Nephron progenitor cell (in vitro differentiated cells): ENCODE results near the gene CISD3.
"Not testable (repeated sequence)": the region's sequence is repeated elsewhere in the genome, so short reads cannot be mapped to it uniquely, and the experiment has no call there.

Source experiments
- DNase-seq: peaks from one replicate; pipeline ENCODE4 v3.0.0; 2021
- H3K27ac Mint-ChIP-seq: 2 replicates; pipeline ENCODE4 v1.8.0; 2021; ENCODE audit warnings: mild to moderate bottlenecking, moderate library complexity, mixed read lengths
- H3K27me3 Mint-ChIP-seq: 2 replicates; pipeline ENCODE4 v1.8.0; 2021; ENCODE audit warnings: mild to moderate bottlenecking, low read depth, mixed read lengths; ENCODE audit not compliant: poor library complexity
- H3K36me3 Mint-ChIP-seq: 2 replicates; pipeline ENCODE4 v1.8.0; 2021; ENCODE audit warnings: low read depth, mixed read lengths
- H3K4me1 Mint-ChIP-seq: 2 replicates; pipeline ENCODE4 v1.8.0; 2021; ENCODE audit warnings: mixed read lengths
- H3K4me3 Mint-ChIP-seq: 2 replicates; pipeline ENCODE4 v1.8.0; 2021; ENCODE audit warnings: mild to moderate bottlenecking, moderate library complexity, mixed read lengths
- H3K9me3 Mint-ChIP-seq: 2 replicates; pipeline ENCODE4 v1.8.0; 2021; ENCODE audit warnings: mild to moderate bottlenecking, moderate library complexity, mixed read lengths
- TF ChIP-seq, protein P1 (sequence below): fragments of 200-600 bp; sonication (generic); IDR thresholded peaks from 2 replicates; pipeline ENCODE4 v1.5.0; 2021; ENCODE audit warnings: antibody characterized with exemption

CISD3 gene

DNA sequence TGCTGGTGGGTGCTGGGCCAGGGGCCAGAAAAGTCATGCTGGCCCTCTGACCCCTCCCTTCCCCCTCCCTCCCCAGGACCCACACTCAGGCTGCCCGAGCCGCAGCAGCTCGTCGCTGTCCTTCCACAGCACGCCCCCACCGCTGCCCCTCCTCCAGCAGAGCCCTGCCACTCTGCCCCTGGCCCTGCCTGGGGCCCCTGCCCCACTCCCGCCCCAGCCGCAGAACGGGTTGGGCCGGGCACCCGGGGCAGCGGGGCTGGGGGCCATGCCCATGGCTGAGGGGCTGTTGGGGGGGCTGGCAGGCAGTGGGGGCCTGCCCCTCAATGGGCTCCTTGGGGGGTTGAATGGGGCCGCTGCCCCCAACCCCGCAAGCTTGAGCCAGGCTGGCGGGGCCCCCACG, 8.3 kb upstream of the CISD3 start:
- H3K27ac Mint-ChIP-seq, result no peak overlapping the region
- H3K4me3 Mint-ChIP-seq, result no peak overlapping the region
- TF ChIP-seq, protein P1, sequence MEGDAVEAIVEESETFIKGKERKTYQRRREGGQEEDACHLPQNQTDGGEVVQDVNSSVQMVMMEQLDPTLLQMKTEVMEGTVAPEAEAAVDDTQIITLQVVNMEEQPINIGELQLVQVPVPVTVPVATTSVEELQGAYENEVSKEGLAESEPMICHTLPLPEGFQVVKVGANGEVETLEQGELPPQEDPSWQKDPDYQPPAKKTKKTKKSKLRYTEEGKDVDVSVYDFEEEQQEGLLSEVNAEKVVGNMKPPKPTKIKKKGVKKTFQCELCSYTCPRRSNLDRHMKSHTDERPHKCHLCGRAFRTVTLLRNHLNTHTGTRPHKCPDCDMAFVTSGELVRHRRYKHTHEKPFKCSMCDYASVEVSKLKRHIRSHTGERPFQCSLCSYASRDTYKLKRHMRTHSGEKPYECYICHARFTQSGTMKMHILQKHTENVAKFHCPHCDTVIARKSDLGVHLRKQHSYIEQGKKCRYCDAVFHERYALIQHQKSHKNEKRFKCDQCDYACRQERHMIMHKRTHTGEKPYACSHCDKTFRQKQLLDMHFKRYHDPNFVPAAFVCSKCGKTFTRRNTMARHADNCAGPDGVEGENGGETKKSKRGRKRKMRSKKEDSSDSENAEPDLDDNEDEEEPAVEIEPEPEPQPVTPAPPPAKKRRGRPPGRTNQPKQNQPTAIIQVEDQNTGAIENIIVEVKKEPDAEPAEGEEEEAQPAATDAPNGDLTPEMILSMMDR, result no peak
- peaks cover 3% of the 10 kb centered on the region for H3K27me3 Mint-ChIP-seq
- H3K4me1 Mint-ChIP-seq, result peaks cover 50% of the 10 kb centered on the region
- H3K9me3 Mint-ChIP-seq, result no peaks in the 10 kb centered on the region
- no peak for DNase-seq
- H3K36me3 Mint-ChIP-seq, result peaks cover 21% of the 10 kb centered on the region

DNA sequence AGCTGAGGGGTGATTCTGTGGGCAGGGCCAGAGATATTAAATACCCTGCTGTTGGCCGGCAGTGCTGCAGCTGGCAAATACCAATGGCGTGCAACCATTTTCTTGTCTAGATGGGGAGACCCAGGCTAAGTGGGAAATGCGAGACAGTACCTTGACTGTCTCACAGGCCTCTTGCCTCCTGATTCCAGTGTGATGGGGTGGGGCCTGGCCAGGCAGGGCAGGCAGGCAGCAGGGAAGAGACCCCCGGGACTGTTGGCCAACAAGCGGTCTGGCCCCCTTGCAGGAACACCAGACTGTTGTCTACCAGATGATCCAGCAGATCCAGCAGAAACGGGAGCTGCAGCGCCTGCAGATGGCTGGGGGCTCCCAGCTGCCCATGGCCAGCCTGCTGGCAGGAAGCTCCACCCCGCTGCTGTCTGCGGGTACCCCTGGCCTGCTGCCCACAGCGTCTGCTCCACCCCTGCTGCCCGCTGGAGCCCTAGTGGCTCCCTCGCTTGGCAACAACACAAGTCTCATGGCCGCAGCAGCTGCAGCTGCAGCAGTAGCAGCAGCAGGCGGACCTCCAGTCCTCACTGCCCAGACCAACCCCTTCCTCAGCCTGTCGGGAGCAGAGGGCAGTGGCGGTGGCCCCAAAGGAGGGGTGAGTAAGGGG, 5.7 kb upstream of the CISD3 start:
- DNase-seq, result no peak
- no peaks in the 10 kb centered on the region for H3K9me3 Mint-ChIP-seq
- peaks cover 48% of the 10 kb centered on the region for H3K4me1 Mint-ChIP-seq
- no peak overlapping the region for H3K4me3 Mint-ChIP-seq
- H3K27me3 Mint-ChIP-seq, result peaks cover 2% of the 10 kb centered on the region
- TF ChIP-seq, protein P1, result no peak
- H3K36me3 Mint-ChIP-seq, result peaks cover 14% of the 10 kb centered on the region
- H3K27ac Mint-ChIP-seq, result no peak overlapping the region

DNA sequence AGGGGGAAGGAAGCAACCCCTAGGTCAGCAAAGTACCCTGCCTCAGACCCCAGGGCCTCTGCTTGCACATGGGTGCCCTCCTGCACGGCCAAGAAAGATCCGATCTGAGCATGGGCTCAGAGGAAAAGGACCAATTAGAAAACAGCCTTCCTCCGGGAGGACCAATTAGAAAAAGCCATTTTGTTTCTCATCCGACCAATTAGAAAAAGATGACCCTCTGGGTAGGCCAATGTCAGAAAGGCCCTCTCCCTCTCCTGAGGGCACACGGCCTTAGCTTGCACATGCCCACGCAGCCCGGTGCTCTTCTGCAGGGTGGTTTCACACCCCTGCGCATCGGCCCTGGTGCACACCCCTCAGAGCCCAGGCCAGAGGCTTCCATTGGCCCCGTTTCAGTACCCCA, 5.1 kb upstream of the CISD3 start:
- DNase-seq, result no peak
- Mint-ChIP-seq H3K9me3 (no peaks in the 10 kb centered on the region), H3K27me3 (peaks cover 2% of the 10 kb centered on the region), H3K4me3 (no peak overlapping the region), H3K27ac (no peak overlapping the region), H3K36me3 (peaks cover 14% of the 10 kb centered on the region), H3K4me1 (peaks cover 47% of the 10 kb centered on the region)
- TF ChIP-seq, protein P1, result no peak

DNA sequence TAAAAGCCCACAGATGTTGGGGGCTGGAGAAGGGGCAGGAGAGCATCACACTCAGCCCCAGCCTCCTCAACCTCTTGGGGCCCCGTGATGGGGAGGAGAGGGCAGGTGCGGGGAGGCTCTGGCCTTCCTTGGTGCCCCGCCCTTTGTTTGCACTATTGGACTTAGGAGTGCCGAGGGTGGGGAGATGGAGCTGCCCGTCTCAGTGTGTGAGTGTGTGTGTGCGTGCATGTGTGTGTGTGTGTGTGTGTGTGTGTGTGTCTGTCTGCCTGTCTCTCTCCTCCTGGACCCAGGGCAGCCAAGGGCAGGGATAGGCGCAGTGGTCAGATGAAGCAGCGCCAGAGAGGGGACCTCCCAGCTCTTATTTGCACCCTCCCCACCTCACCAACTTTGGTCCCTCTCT, 4.0 kb upstream of the CISD3 start:
- not testable (repeated sequence) for DNase-seq, H3K27me3 Mint-ChIP-seq, H3K27ac Mint-ChIP-seq, H3K9me3 Mint-ChIP-seq, H3K36me3 Mint-ChIP-seq, H3K4me3 Mint-ChIP-seq
- peaks cover 43% of the 10 kb centered on the region for H3K4me1 Mint-ChIP-seq

DNA sequence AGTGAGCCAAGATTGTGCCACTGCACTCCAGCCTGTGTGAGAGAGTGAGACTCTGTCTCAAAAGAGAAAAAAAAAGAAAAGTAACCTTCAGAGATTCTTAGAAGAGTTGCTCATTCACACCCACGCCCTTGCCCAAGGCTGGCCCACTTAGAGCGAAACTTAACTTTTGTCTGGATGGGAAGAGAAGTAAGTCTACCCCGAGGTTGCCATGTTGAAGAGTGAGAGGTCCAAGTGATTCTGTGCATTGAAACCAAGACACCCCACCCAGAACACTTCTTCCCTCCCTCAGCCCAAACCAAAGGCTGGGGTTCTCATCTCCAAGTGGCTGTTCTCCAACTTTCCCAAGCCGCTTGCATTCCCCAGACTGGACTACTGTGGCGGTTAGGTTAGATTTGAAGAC, 2.4 kb upstream of the CISD3 start:
- Mint-ChIP-seq H3K27me3 (peaks cover 2% of the 10 kb centered on the region), H3K4me3 (peak overlapping the region; percentile 45), H3K36me3 (peaks cover 17% of the 10 kb centered on the region), H3K9me3 (no peaks in the 10 kb centered on the region), H3K4me1 (peaks cover 40% of the 10 kb centered on the region), H3K27ac (no peak overlapping the region)
- TF ChIP-seq, protein P1, result no peak
- DNase-seq, result no peak

DNA sequence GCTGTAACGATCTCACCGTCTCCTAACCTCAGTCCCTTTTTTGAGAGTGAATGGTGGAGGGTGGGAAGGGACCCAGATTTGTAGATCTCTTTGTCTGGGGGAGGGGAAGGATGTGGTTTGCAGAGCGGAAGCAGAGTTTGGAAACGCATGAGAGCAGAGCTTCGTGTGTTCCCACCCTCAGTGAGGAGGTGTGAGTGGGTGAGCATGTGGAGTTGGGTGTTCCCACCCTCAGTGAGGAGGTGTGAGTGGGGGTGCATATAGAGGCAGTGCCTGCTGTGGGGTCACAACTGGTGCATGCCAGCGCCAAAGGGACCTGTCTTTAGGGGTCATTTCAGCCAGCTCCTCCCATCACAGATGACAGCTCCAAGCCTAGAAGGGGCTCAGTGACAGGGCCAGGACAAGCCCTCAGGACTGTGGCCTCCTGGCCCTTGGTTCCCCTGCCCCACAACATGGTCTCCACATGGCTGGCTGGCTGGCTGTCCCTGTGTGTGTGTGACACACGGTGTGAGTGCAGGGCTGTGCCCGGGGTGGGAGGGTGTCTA, 1.8 kb upstream of the CISD3 start:
- H3K4me1 Mint-ChIP-seq, result peaks cover 40% of the 10 kb centered on the region
- no peak for DNase-seq
- no peaks in the 10 kb centered on the region for H3K9me3 Mint-ChIP-seq
- no peak overlapping the region for H3K27ac Mint-ChIP-seq
- TF ChIP-seq, protein P1, result no peak
- peaks cover 22% of the 10 kb centered on the region for H3K36me3 Mint-ChIP-seq
- H3K27me3 Mint-ChIP-seq, result peaks cover 2% of the 10 kb centered on the region
- peak overlapping the region; percentile 45 for H3K4me3 Mint-ChIP-seq
